CMK (cell line): ENCODE measurements around the gene PARD6B.

Experiments
- DNase-seq: peaks from one replicate; pipeline ENCODE4 v3.0.0-alpha.2; 2010; ENCODE audit warnings: low read depth

The PARD6B gene

GRCh38 chr20:50724112-50724725 is 7.2 kb upstream of the PARD6B start:
- DNase-seq = no peak

GRCh38 chr20:50724851-50725723 is 6.3 kb upstream of the PARD6B start:
- no peak for DNase-seq

- no peak for DNase-seq
Measured at GRCh38 chr20:50725724-50726005, 5.7 kb upstream of the PARD6B start.

- no peak for DNase-seq
Measured at GRCh38 chr20:50726955-50727791, 4.2 kb upstream of the PARD6B start.

GRCh38 chr20:50727792-50728485 is 3.4 kb upstream of the PARD6B start:
- no peak for DNase-seq

- DNase-seq = no peak
Measured at GRCh38 chr20:50728486-50728980, 2.8 kb upstream of the PARD6B start.

GRCh38 chr20:50728981-50729874 is 2.2 kb upstream of the PARD6B start:
- no peak for DNase-seq

GRCh38 chr20:50729901-50730764 is 1.2 kb upstream of the PARD6B start:
- no peak for DNase-seq

GRCh38 chr20:50730765-50731054 is 670 bp upstream of the PARD6B start:
- DNase-seq = no peak

GRCh38 chr20:50731930-50732690 is 730 bp downstream of the PARD6B start:
- no peak for DNase-seq

GRCh38 chr20:50733644-50734349 is 2.4 kb downstream of the PARD6B start:
- DNase-seq = no peak

GRCh38 chr20:50734730-50735679 is 3.6 kb downstream of the PARD6B start:
- DNase-seq = no peak

- no peak for DNase-seq
Measured at GRCh38 chr20:50735813-50736212, 4.4 kb downstream of the PARD6B start.

- DNase-seq = no peak
Measured at GRCh38 chr20:50737352-50737751, 6.0 kb downstream of the PARD6B start.

GRCh38 chr20:50743087-50743486 is 11.7 kb downstream of the PARD6B start:
- DNase-seq = no peak

- no peak for DNase-seq
Measured at GRCh38 chr20:50744143-50744792, 12.9 kb downstream of the PARD6B start.

GRCh38 chr20:50745634-50746137 is 14.3 kb downstream of the PARD6B start:
- DNase-seq = no peak
